GM12878 (cell line): ENCODE measurements around the gene TMPRSS3. TPM values are rescaled to one million over a fixed set of nuclear protein-coding genes. Genes with fewer than 3 reads are reported as not detected.

Source experiments
- ATAC-seq: fragments of 200-7000 bp; cut with Tn5 transposase; 3 replicates; pipeline ENCODE4 v1.9.1; 2020; ENCODE audit warnings: mild to moderate bottlenecking, moderate library complexity
- BruUV-seq: library from RNA; stranded (reverse); fragments of 400-500 nt; replicated peaks from 2 replicates; lab custom pipeline; 2021; lab: Mats Ljungman, UMichigan
- CTCF ChIA-PET: fragments of 300-600 bp; sonication (Branson Sonifier 250); formaldehyde crosslinking; extraction: SDS; loops from one replicate; lab custom pipeline; 2021; ENCODE audit warnings: inconsistent platforms; lab: Yijun Ruan, JAX
- POLR2A ChIA-PET: fragments of 350-600 bp; formaldehyde crosslinking; extraction: SDS; loops from one replicate; lab custom pipeline; 2021; ENCODE audit warnings: inconsistent platforms; lab: Charles Lee
- RAD21 ChIA-PET: fragments of 300-600 bp; sonication (Branson Sonifier 250); formaldehyde crosslinking; loops from one replicate; lab custom pipeline; 2023; ENCODE audit warnings: antibody characterized with exemption; ENCODE audit not compliant: unreplicated experiment; lab: Charles Lee
- SMC1A ChIA-PET: fragments of 300-600 bp; sonication (Branson Sonifier 250); formaldehyde crosslinking; loops from one replicate; lab custom pipeline; 2023; ENCODE audit not compliant: unreplicated experiment, uncharacterized antibody; lab: Charles Lee
- DNase-seq: peaks from one replicate; pipeline ENCODE4 v3.0.0-alpha.2; 2011; ENCODE audit warnings: low read depth, low spot score
- FAIRE-seq: peaks from 3 replicates; lab custom pipeline; 2011; peaks lifted over from hg19 to GRCh38; lab: Jason Lieb, UNC
- H2AFZ ChIP-seq: 2 replicates; pipeline ENCODE4 v1.6.0; 2011; ENCODE audit warnings: low read depth, low read length, control low read depth; ENCODE audit not compliant: control insufficient read depth
- H3K27ac ChIP-seq: 2 replicates; pipeline ENCODE4 v1.5.1; 2011; ENCODE audit warnings: control low read depth; ENCODE audit not compliant: control insufficient read depth, insufficient read depth
- H3K27me3 ChIP-seq, 2 experiments: replicated peaks in 1 of 2; 2 replicates each; pipeline versions ENCODE4 v1.6.0 to v1.6.1; 2011; ENCODE audit warnings: low read length in 1 of 2; ENCODE audit not compliant: control insufficient read depth in 2 of 2, insufficient read depth in 2 of 2
- H3K36me3 ChIP-seq, 2 experiments: 2 replicates each; pipeline ENCODE4 v1.5.1; 2011; ENCODE audit warnings: low read length in 1 of 2; ENCODE audit not compliant: control insufficient read depth in 2 of 2, insufficient read depth in 2 of 2
- H3K4me1 ChIP-seq: 2 replicates; pipeline ENCODE4 v1.6.1; 2011; ENCODE audit warnings: mild to moderate bottlenecking, low read length, moderate library complexity, mixed read lengths; ENCODE audit not compliant: control insufficient read depth, insufficient read depth
- H3K4me2 ChIP-seq: 2 replicates; pipeline ENCODE4 v1.6.0; 2011; ENCODE audit warnings: control low read depth; ENCODE audit not compliant: control insufficient read depth, insufficient read depth
- H3K4me3 ChIP-seq: fragments of 200-600 bp; sonication (generic); 2 replicates; pipeline ENCODE4 v1.5.1; 2016
- H3K79me2 ChIP-seq: 2 replicates; pipeline ENCODE4 v1.6.0; 2011; ENCODE audit warnings: low read length; ENCODE audit not compliant: control insufficient read depth, insufficient read depth
- H3K9ac ChIP-seq: 2 replicates; pipeline ENCODE4 v1.8.0; 2011; ENCODE audit warnings: low read length, control low read depth, mixed read lengths; ENCODE audit not compliant: control insufficient read depth, insufficient read depth
- H3K9me3 ChIP-seq: replicated peaks from 3 replicates; pipeline ENCODE4 v1.5.1; 2011; ENCODE audit warnings: mild to moderate bottlenecking, low read length; ENCODE audit not compliant: control insufficient read depth, insufficient read depth
- H4K20me1 ChIP-seq: 2 replicates; pipeline ENCODE4 v1.6.0; 2011; ENCODE audit not compliant: control insufficient read depth, insufficient read depth
- CBFB ChIP-seq: IDR thresholded peaks from 2 replicates; pipeline ENCODE4 v1.6.1; 2016; ENCODE audit warnings: antibody characterized with exemption, low read depth
- DPF2 ChIP-seq: fragments of 450-650 bp; IDR thresholded peaks from 2 replicates; pipeline ENCODE4 v1.6.1; 2017; ENCODE audit warnings: mild to moderate bottlenecking
- MEF2B ChIP-seq: fragments of 450-650 bp; IDR thresholded peaks from 2 replicates; pipeline ENCODE4 v1.6.1; 2018; ENCODE audit warnings: mild to moderate bottlenecking, moderate library complexity; ENCODE audit not compliant: partially characterized antibody, poor library complexity, severe bottlenecking
- PAX5 ChIP-seq: IDR thresholded peaks from 2 replicates; pipeline ENCODE4 v1.6.1; 2011; ENCODE audit warnings: low read depth, low read length, borderline replicate concordance
- POLR2AphosphoS2 ChIP-seq: IDR thresholded peaks from 2 replicates; pipeline ENCODE4 v1.6.1; 2011; ENCODE audit warnings: low read depth, mild to moderate bottlenecking, low read length, improper control_type of control experiment, moderate library complexity
- RFX5 ChIP-seq: IDR thresholded peaks from 2 replicates; pipeline ENCODE4 v1.6.1; 2011; ENCODE audit warnings: low read depth, low read length, improper control_type of control experiment
- ZNF207 ChIP-seq: fragments of 450-650 bp; IDR thresholded peaks from 2 replicates; pipeline ENCODE4 v1.6.1; 2014; ENCODE audit warnings: antibody characterized with exemption, mild to moderate bottlenecking, borderline replicate concordance
- WGBS: methylation state at CpG from one replicate; pipeline ENCODE4 v1.1.6; 2016; ENCODE audit warnings: low lambda C conversion rate; ENCODE audit not compliant: insufficient replicate concordance, insufficient coverage; ENCODE audit errors: missing lambda C conversion rate; 5-methylcytosine and 5-hydroxymethylcytosine counted together
- in situ Hi-C: fragments of 300-500 bp; cut with MboI; formaldehyde crosslinking; loops from 9 replicates; pipeline ENCODE4 v1.14.3; 2018; ENCODE audit warnings: mixed read lengths
- intact Hi-C: fragments of 100-400 bp; cut with micrococcal nuclease; formaldehyde crosslinking; loops from one replicate; pipeline ENCODE4 v1.14.2; 2022; ENCODE audit not compliant: unreplicated experiment
- polyA plus RNA-seq, 11 experiments: library from polyadenylated mRNA; depleted of rRNA in 4 of 11; unstranded in 6 of 11; stranded (reverse) in 5 of 11; fragments of >200 nt; fragmentation: Nextera tagmentation in 4 of 11; fragmentation: Illumina TruSeq in 1 of 11; extraction: Ambion mirVana in 4 of 11; extraction: Trizol in 1 of 11; gene quantifications; 1 replicate in 1 of 11; 2 replicates in 10 of 11; pipeline versions ENCODE4 v1.2.1 to v1.2.3, GENCODE V29; 2011 to 2016; ENCODE audit warnings: inconsistent platforms in 2 of 11, missing spikeins in 2 of 11, low read depth in 1 of 11
- total RNA-seq, 4 experiments: library from RNA; depleted of rRNA in 3 of 4; stranded (reverse); fragments of >200 nt in 3 of 4; fragmentation: Illumina TruSeq in 1 of 4; extraction: Trizol in 1 of 4; gene quantifications; 2 replicates each; pipeline versions ENCODE4 v1.2.1 to v1.2.3, GENCODE V29; 2013 to 2021
- TF ChIP-seq, protein P1 (sequence below): IDR thresholded peaks from 2 replicates; pipeline ENCODE4 v1.6.1; 2012; ENCODE audit warnings: low read depth, low read length, improper control_type of control experiment
- TF ChIP-seq, protein P2 (sequence below): IDR thresholded peaks from 2 replicates; pipeline ENCODE4 v1.6.1; 2012; ENCODE audit warnings: low read depth, low read length, improper control_type of control experiment
- TF ChIP-seq, protein P3 (sequence below): fragments of 450-650 bp; conservative IDR thresholded peaks from 2 replicates; pipeline ENCODE4 v1.6.1; 2017; ENCODE audit warnings: mild to moderate bottlenecking, moderate library complexity

TMPRSS3 gene
- total and polyA plus RNA-seq, 10 of the 15 experiments (the other 5 are each of a cell fraction or from before 2014, with no cell fraction given): 0.51 to 1.5 (median 0.82) TPM; not detected in 1

DNA sequence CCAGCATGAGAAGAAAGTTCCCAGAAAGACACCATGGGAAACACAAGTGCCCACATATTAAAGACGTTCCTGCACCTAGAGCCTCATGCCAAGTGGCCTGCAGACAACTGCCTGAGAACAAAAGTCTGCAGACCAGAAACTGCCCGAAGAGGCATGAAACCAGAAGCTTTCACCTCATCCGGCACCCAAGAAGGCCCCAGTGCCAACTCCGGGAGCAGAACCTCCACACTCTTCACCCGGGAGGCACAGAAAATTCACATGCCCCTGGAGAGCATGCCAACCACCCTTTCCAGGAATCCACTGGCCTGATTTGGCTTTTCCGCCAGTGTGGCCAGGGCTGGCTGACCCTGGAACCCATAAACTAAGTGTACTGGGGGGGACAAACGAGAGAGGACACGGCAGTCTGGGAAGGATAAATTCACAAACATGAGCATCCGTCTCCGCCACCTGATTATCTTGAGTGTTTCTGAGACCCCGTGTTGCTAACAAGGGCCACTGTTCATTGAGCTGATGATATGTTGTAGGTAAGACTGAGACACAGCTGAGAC, 51.8 kb downstream of the TMPRSS3 start:
- ChIA-PET SMC1A (interaction anchor here (1.1 to 1.3 kb wide), 2 partner anchors 13 to 77 kb away, joined by 3 to 5 read pairs; no protein-coding TSS in a partner anchor), CTCF (no interaction called here), RAD21 (no interaction called here), POLR2A (no interaction called here)
- no peaks in the 10 kb centered on the region for H3K27me3 ChIP-seq
- no peak overlapping the region for H3K4me3 ChIP-seq
- no peaks in the 10 kb centered on the region for H3K79me2 ChIP-seq
- H3K36me3 ChIP-seq: no peaks in the 10 kb centered on the region
- H3K9ac ChIP-seq: no peak overlapping the region
- no peak overlapping the region for H3K27ac ChIP-seq
- DNase-seq (no peak), FAIRE-seq (no peak), ATAC-seq (no peak)
- no peak overlapping the region for H2AFZ ChIP-seq
- BruUV-seq: no TSS peak
- H3K9me3 ChIP-seq: no peaks in the 10 kb centered on the region; the same call in 2 of the 3 replicates
- in situ Hi-C loops: no loop called here
- 72% methylated on average over 11 of the region's 11 CpGs for WGBS
- H3K4me1 ChIP-seq: peaks cover 3% of the 10 kb centered on the region
- intact Hi-C loops: no loop called here
- no peak overlapping the region for H3K4me2 ChIP-seq
- H4K20me1 ChIP-seq: no peaks in the 10 kb centered on the region
- TF ChIP-seq, protein P1, sequence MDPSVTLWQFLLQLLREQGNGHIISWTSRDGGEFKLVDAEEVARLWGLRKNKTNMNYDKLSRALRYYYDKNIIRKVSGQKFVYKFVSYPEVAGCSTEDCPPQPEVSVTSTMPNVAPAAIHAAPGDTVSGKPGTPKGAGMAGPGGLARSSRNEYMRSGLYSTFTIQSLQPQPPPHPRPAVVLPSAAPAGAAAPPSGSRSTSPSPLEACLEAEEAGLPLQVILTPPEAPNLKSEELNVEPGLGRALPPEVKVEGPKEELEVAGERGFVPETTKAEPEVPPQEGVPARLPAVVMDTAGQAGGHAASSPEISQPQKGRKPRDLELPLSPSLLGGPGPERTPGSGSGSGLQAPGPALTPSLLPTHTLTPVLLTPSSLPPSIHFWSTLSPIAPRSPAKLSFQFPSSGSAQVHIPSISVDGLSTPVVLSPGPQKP: no peak

DNA sequence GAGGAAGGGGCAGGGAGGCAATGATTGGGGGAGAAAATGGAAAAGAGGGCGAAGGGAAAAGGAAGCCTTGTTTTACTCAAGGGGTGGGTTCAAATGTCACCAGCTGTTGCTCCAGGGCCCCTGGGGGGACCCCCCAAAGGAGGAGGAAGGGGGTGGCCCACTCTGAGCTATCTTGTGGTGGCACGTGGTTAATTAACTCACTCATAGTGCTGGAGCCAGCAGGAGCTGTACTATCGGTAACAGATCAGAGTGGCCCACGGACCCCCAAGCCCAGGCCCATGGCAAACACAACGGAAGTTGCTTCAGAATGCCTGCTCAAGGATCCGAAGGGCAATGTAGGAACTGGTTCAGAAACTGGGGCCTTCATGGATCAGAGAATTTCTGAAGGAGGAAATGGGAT, 52.3 kb downstream of the TMPRSS3 start:
- no peaks in the 10 kb centered on the region for H3K36me3 ChIP-seq
- ATAC-seq: no peak
- no peak overlapping the region for H3K9ac ChIP-seq
- H2AFZ ChIP-seq: no peak overlapping the region
- no TSS peak for BruUV-seq
- H3K27ac ChIP-seq: no peak overlapping the region
- H3K4me3 ChIP-seq: no peak overlapping the region
- ChIA-PET POLR2A (no interaction called here), SMC1A (interaction anchor here (1.1 to 1.3 kb wide), 2 partner anchors 13 to 78 kb away, joined by 3 to 5 read pairs; no protein-coding TSS in a partner anchor), CTCF (no interaction called here), RAD21 (no interaction called here)
- DNase-seq: no peak
- no peaks in the 10 kb centered on the region for H4K20me1 ChIP-seq
- in situ Hi-C loops (no loop called here), intact Hi-C loops (no loop called here)
- FAIRE-seq: no peak
- no peaks in the 10 kb centered on the region for H3K79me2 ChIP-seq
- WGBS: 45% methylated on average over 6 of the region's 6 CpGs
- H3K9me3 ChIP-seq: no peaks in the 10 kb centered on the region
- H3K27me3 ChIP-seq: no peaks in the 10 kb centered on the region
- H3K4me2 ChIP-seq: no peak overlapping the region
- peaks cover 8% of the 10 kb centered on the region for H3K4me1 ChIP-seq
- TF ChIP-seq MEF2B (no peak), CBFB (no peak), DPF2 (no peak), POLR2AphosphoS2 (no peak), RFX5 (no peak), PAX5 (no peak), ZNF207 (no peak)
- TF ChIP-seq, protein P2, sequence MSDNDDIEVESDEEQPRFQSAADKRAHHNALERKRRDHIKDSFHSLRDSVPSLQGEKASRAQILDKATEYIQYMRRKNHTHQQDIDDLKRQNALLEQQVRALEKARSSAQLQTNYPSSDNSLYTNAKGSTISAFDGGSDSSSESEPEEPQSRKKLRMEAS: no peak
- TF ChIP-seq, protein P3, sequence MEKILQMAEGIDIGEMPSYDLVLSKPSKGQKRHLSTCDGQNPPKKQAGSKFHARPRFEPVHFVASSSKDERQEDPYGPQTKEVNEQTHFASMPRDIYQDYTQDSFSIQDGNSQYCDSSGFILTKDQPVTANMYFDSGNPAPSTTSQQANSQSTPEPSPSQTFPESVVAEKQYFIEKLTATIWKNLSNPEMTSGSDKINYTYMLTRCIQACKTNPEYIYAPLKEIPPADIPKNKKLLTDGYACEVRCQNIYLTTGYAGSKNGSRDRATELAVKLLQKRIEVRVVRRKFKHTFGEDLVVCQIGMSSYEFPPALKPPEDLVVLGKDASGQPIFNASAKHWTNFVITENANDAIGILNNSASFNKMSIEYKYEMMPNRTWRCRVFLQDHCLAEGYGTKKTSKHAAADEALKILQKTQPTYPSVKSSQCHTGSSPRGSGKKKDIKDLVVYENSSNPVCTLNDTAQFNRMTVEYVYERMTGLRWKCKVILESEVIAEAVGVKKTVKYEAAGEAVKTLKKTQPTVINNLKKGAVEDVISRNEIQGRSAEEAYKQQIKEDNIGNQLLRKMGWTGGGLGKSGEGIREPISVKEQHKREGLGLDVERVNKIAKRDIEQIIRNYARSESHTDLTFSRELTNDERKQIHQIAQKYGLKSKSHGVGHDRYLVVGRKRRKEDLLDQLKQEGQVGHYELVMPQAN: no peak
